ENCODE results near the gene TLR10.
"Not testable (repeated sequence)": the region's sequence is repeated elsewhere in the genome, so short reads cannot be mapped to it uniquely, and the experiment has no call there.

TLR10 gene

GRCh38 chr4:38800366-38800765 lies 17.6 kb upstream of the TLR10 start:
- no peak for DNase-seq

GRCh38 chr4:38795087-38795486 lies 12.3 kb upstream of the TLR10 start:
- no peak for DNase-seq

- DNase-seq = no peak
Observed at GRCh38 chr4:38794051-38794450, 11.3 kb upstream of the TLR10 start.

GRCh38 chr4:38791010-38791409 lies 8.2 kb upstream of the TLR10 start:
- no peak for DNase-seq

- no peak for DNase-seq
Observed at GRCh38 chr4:38788317-38788716, 5.5 kb upstream of the TLR10 start.

- no peak for DNase-seq
Observed at GRCh38 chr4:38787693-38788092, 4.9 kb upstream of the TLR10 start.

- DNase-seq = no peak
Observed at GRCh38 chr4:38785901-38786402, 3.2 kb upstream of the TLR10 start.

GRCh38 chr4:38785041-38785790 lies 2.4 kb upstream of the TLR10 start:
- no peak for DNase-seq

- no peak for DNase-seq
Observed at GRCh38 chr4:38784141-38784540, 1.4 kb upstream of the TLR10 start.

- DNase-seq = no peak
Observed at GRCh38 chr4:38783109-38783460, 295 bp upstream of the TLR10 start.

GRCh38 chr4:38781854-38782261 lies 932 bp downstream of the TLR10 start:
- DNase-seq = no peak

- no peak for DNase-seq
Observed at GRCh38 chr4:38780833-38781484, 1.8 kb downstream of the TLR10 start.

GRCh38 chr4:38779790-38780189 lies 3.0 kb downstream of the TLR10 start:
- DNase-seq = no peak

GRCh38 chr4:38777925-38778324 lies 4.9 kb downstream of the TLR10 start:
- not testable (repeated sequence) for DNase-seq

- no peak for DNase-seq
Observed at GRCh38 chr4:38775326-38775725, 7.5 kb downstream of the TLR10 start.

GRCh38 chr4:38774181-38774955 lies 8.4 kb downstream of the TLR10 start:
- no peak for DNase-seq

- DNase-seq = not testable (repeated sequence)
Observed at GRCh38 chr4:38770281-38770680, 12.5 kb downstream of the TLR10 start.

- DNase-seq = no peak
Observed at GRCh38 chr4:38769857-38770256, 12.9 kb downstream of the TLR10 start.

- DNase-seq = no peak
Observed at GRCh38 chr4:38769441-38769840, 13.3 kb downstream of the TLR10 start.

- DNase-seq = no peak
Observed at GRCh38 chr4:38768968-38769394, 13.8 kb downstream of the TLR10 start.

GRCh38 chr4:38766940-38767339 lies 15.8 kb downstream of the TLR10 start:
- not testable (repeated sequence) for DNase-seq

GRCh38 chr4:38765382-38765781 lies 17.4 kb downstream of the TLR10 start:
- DNase-seq = no peak

GRCh38 chr4:38764277-38764676 lies 18.5 kb downstream of the TLR10 start:
- DNase-seq = no peak

- DNase-seq = no peak
Observed at GRCh38 chr4:38762560-38762959, 20.2 kb downstream of the TLR10 start.

Data from GOT3 (cell line).